Activated B cell treated with CpG ODN at 0.5 μM for 24 hours (primary cell): ENCODE measurements around the gene MYBPH. TPM values are rescaled to one million over a fixed set of nuclear protein-coding genes. Genes with fewer than 3 reads are reported as not detected.

Source experiments
- ATAC-seq: fragments of 200-7000 bp; cut with Tn5 transposase; one replicate; pipeline ENCODE4 v1.10.0; 2021; ENCODE audit warnings: low read depth, mild to moderate bottlenecking, moderate library complexity
- CTCF ChIA-PET: fragments of 350-600 bp; sonication (Branson Sonifier 250); formaldehyde crosslinking; loops from one replicate; lab custom pipeline; 2021; ENCODE audit warnings: antibody characterized with exemption; lab: Charles Lee
- POLR2A ChIA-PET: fragments of 350-600 bp; sonication (Branson Sonifier 250); formaldehyde crosslinking; loops from one replicate; lab custom pipeline; 2021; ENCODE audit warnings: antibody characterized with exemption; lab: Charles Lee
- DNase-seq: peaks from one replicate; pipeline ENCODE4 v3.0.0; 2022
- H3K27ac Mint-ChIP-seq: one replicate; pipeline ENCODE4 v1.8.0; 2020; ENCODE audit warnings: mixed read lengths
- H3K27me3 Mint-ChIP-seq: one replicate; pipeline ENCODE4 v1.8.0; 2021; ENCODE audit warnings: mixed read lengths
- H3K36me3 Mint-ChIP-seq: one replicate; pipeline ENCODE4 v1.8.0; 2021; ENCODE audit warnings: low read depth, mixed read lengths
- H3K4me1 Mint-ChIP-seq: one replicate; pipeline ENCODE4 v1.8.0; 2021; ENCODE audit warnings: mixed read lengths
- H3K4me3 Mint-ChIP-seq: one replicate; pipeline ENCODE4 v1.8.0; 2020; ENCODE audit warnings: mild to moderate bottlenecking, mixed read lengths
- H3K9me3 Mint-ChIP-seq: one replicate; pipeline ENCODE4 v1.8.0; 2020; ENCODE audit warnings: mixed read lengths
- CTCF ChIP-seq: fragments of 200-600 bp; IDR thresholded peaks from one replicate; pipeline ENCODE4 v1.8.0; 2022; ENCODE audit warnings: antibody characterized with exemption, mild to moderate bottlenecking
- intact Hi-C: fragments of 100-400 bp; cut with micrococcal nuclease; formaldehyde crosslinking; loops from one replicate; pipeline ENCODE4 v1.15.1; 2024
- total RNA-seq: library from RNA; stranded (reverse); gene quantifications from 2 replicates; pipeline ENCODE4 v1.2.3, GENCODE V29; 2022

Gene MYBPH
- total RNA-seq, 1 donor from 2014 or later, result not detected

GRCh38 chr1:203187689-203188264, 12.2 kb upstream of the MYBPH start:
- CTCF ChIA-PET, result no interaction called here
- no peak for TF ChIP-seq CTCF
- Mint-ChIP-seq H3K36me3 (no peaks in the 10 kb centered on the region), H3K4me1 (no peaks in the 10 kb centered on the region), H3K27me3 (peaks cover 9% of the 10 kb centered on the region), H3K9me3 (no peaks in the 10 kb centered on the region), H3K27ac (no peak overlapping the region), H3K4me3 (no peak overlapping the region)
- DNase-seq, result no peak
- intact Hi-C loops, result no loop called here
- ATAC-seq, result no peak
- POLR2A ChIA-PET, result no interaction called here

- Mint-ChIP-seq H3K36me3 (no peaks in the 10 kb centered on the region), H3K27me3 (peaks cover 9% of the 10 kb centered on the region)
- CTCF ChIA-PET, result no interaction called here
Observed at GRCh38 chr1:203187304-203187685, 11.7 kb upstream of the MYBPH start.

DNA sequence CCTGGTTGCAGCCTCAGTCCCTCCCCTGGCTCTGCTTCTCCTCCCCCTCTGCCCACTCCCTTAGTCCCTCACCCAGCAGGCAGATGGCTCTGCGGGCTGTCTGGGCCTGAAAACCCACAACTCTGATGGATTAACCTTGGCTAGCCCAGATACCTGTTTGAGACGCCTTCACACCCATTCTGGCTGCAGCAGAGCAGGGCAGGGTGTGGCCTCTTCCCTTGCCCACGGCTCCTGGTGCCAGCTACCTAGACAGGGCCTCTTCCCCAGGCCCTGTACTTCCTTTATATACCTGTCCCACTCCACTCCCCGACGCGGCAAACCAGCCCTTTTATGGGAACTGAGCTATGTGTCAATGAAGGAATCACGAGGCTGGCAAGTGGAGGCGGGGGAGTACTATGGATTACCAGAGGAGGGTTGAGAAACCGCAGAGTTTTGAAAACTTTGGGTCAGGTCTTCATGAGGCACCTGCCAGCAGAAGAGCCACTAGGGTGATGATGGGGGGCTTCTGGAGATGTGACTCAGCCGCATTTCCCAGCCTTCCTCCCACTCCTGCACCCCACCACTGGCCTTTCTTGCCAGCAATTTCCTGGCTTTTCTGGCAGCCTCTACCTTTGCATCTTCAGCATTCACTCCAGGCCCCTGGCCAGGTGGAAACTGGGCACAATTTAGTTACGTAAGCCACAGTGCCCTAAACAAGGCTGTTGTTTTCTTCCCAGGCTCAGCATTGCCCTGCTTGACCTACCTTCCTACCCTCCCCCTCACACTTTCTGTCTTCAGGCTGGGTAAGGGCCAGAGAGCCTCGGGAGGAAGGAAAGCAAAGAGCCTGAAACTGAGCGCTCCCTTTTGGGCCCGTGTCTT, 11.0 kb upstream of the MYBPH start, which contains the start of gene CHI3L1:
TSS of gene CHI3L1 (minus strand) at position 259 of the 858 bp plus-strand sequence. CDS start at position 178, 81 bp downstream.
- no peak for DNase-seq
- peaks cover 9% of the 10 kb centered on the region for H3K27me3 Mint-ChIP-seq
- no peak within 1 kb of the TSS for H3K27ac Mint-ChIP-seq
- ChIA-PET POLR2A (no interaction called here), CTCF (no interaction called here)
- no peaks in the 10 kb centered on the region for H3K4me1 Mint-ChIP-seq
- no peak within 1 kb of the TSS for H3K4me3 Mint-ChIP-seq
- no peaks in the 10 kb centered on the region for H3K36me3 Mint-ChIP-seq
- no peak for TF ChIP-seq CTCF
- intact Hi-C loops, result no loop called here
- no peaks in the 10 kb centered on the region for H3K9me3 Mint-ChIP-seq
- no peak for ATAC-seq

More at GRCh38 chr1:203187304-203187685, 11.7 kb upstream of the MYBPH start:
- Mint-ChIP-seq H3K27ac (no peak overlapping the region), H3K9me3 (no peaks in the 10 kb centered on the region), H3K4me3 (no peak overlapping the region), H3K4me1 (no peaks in the 10 kb centered on the region)
- no peak for TF ChIP-seq CTCF
- intact Hi-C loops, result no loop called here
- DNase-seq (no peak), ATAC-seq (no peak)
- POLR2A ChIA-PET, result no interaction called here

- H3K27me3 Mint-ChIP-seq, result peaks cover 7% of the 10 kb centered on the region
- no peaks in the 10 kb centered on the region for H3K36me3 Mint-ChIP-seq
- H3K27ac Mint-ChIP-seq, result no peak overlapping the region
- ChIA-PET POLR2A (no interaction called here), CTCF (interaction anchor here (0.6 kb wide), 1 partner anchor 877 kb away, joined by 3 read pairs; no protein-coding TSS in a partner anchor)
- ATAC-seq, result no peak
- no peaks in the 10 kb centered on the region for H3K9me3 Mint-ChIP-seq
- no peak for TF ChIP-seq CTCF
- no peaks in the 10 kb centered on the region for H3K4me1 Mint-ChIP-seq
- intact Hi-C loops, result no loop called here
- no peak overlapping the region for H3K4me3 Mint-ChIP-seq
- no peak for DNase-seq
Observed at GRCh38 chr1:203186091-203186445, 10.4 kb upstream of the MYBPH start.

GRCh38 chr1:203185585-203185984, 10.0 kb upstream of the MYBPH start:
- intact Hi-C loops, result no loop called here
- no peak for ATAC-seq
- no peaks in the 10 kb centered on the region for H3K36me3 Mint-ChIP-seq
- ChIA-PET POLR2A (no interaction called here), CTCF (interaction anchor here (0.6 kb wide), 1 partner anchor 877 kb away, joined by 3 read pairs; no protein-coding TSS in a partner anchor)
- H3K9me3 Mint-ChIP-seq, result no peaks in the 10 kb centered on the region
- no peak for DNase-seq
- peaks cover 7% of the 10 kb centered on the region for H3K27me3 Mint-ChIP-seq
- no peak overlapping the region for H3K4me3 Mint-ChIP-seq
- TF ChIP-seq CTCF, result no peak
- no peak overlapping the region for H3K27ac Mint-ChIP-seq
- no peaks in the 10 kb centered on the region for H3K4me1 Mint-ChIP-seq
